ENCODE results near the gene PATE3.
A peak's percentile ranks its signal among the peaks of the same experiment; 100 is the strongest.

The PATE3 gene

GRCh38 chr11:125787827-125788226 lies at the start of gene PATE3:
TSS of gene PATE3 (plus strand) at chr11:125788127. CDS start at chr11:125788152, 25 bp downstream.
- H3K36me3 ChIP-seq (ENCODE audit: low read depth), result no peaks in the 10 kb centered on the region
- H3K4me1 ChIP-seq (ENCODE audit: insufficient read depth, poor library complexity, severe bottlenecking), result no peaks in the 10 kb centered on the region
- H3K9me3 ChIP-seq (ENCODE audit: severe bottlenecking), result no peaks in the 10 kb centered on the region
- H3K27ac ChIP-seq (ENCODE audit: poor library complexity, severe bottlenecking), result no peak within 1 kb of the TSS
- DNase-seq (ENCODE audit: low spot score) (no peak), ATAC-seq (ENCODE audit: low read depth) (no peak)
- no peaks in the 10 kb centered on the region for H3K27me3 ChIP-seq (ENCODE audit: insufficient read depth, poor library complexity, severe bottlenecking)
- no peak within 1 kb of the TSS for H3K4me3 ChIP-seq (ENCODE audit: severe bottlenecking)
- TF ChIP-seq CTCF (IDR thresholded peaks at IDR 0.05; ENCODE audit: poor library complexity, severe bottlenecking), result no peak

GRCh38 chr11:125740617-125741016 lies 47.3 kb upstream of the PATE3 start:
- DNase-seq (ENCODE audit: low spot score) (no peak), ATAC-seq (ENCODE audit: low read depth) (no peak)
- H3K9me3 ChIP-seq (ENCODE audit: severe bottlenecking), result no peaks in the 10 kb centered on the region
- H3K27ac ChIP-seq (ENCODE audit: poor library complexity, severe bottlenecking), result no peak overlapping the region
- no peaks in the 10 kb centered on the region for H3K4me1 ChIP-seq (ENCODE audit: insufficient read depth, poor library complexity, severe bottlenecking)
- no peak overlapping the region for H3K4me3 ChIP-seq (ENCODE audit: severe bottlenecking)
- TF ChIP-seq CTCF (IDR thresholded peaks at IDR 0.05; ENCODE audit: poor library complexity, severe bottlenecking), result no peak
- H3K36me3 ChIP-seq (ENCODE audit: low read depth), result no peaks in the 10 kb centered on the region
- peaks cover 26% of the 10 kb centered on the region for H3K27me3 ChIP-seq (ENCODE audit: insufficient read depth, poor library complexity, severe bottlenecking)

- Histone ChIP-seq H3K4me1 (ENCODE audit: insufficient read depth, poor library complexity, severe bottlenecking) (no peaks in the 10 kb centered on the region), H3K9me3 (ENCODE audit: severe bottlenecking) (no peaks in the 10 kb centered on the region), H3K36me3 (ENCODE audit: low read depth) (no peaks in the 10 kb centered on the region), H3K4me3 (ENCODE audit: severe bottlenecking) (no peak overlapping the region), H3K27ac (ENCODE audit: poor library complexity, severe bottlenecking) (no peak overlapping the region), H3K27me3 (ENCODE audit: insufficient read depth, poor library complexity, severe bottlenecking) (peaks cover 17% of the 10 kb centered on the region)
- no peak for TF ChIP-seq CTCF (IDR thresholded peaks at IDR 0.05; ENCODE audit: poor library complexity, severe bottlenecking)
- ATAC-seq (ENCODE audit: low read depth) (peak; percentile 25; the same call in 1 of the 3 replicates), DNase-seq (ENCODE audit: low spot score) (no peak)
Measured at GRCh38 chr11:125743681-125744080, 44.2 kb upstream of the PATE3 start.

GRCh38 chr11:125745979-125746378 lies 41.9 kb upstream of the PATE3 start, which contains the start of gene PATE1:
TSS of gene PATE1 (plus strand) at chr11:125746279. CDS start at chr11:125746305, 26 bp downstream.
- peaks cover 30% of the 10 kb centered on the region for H3K27me3 ChIP-seq (ENCODE audit: insufficient read depth, poor library complexity, severe bottlenecking)

More at GRCh38 chr11:125745979-125746378, 41.9 kb upstream of the PATE3 start, which contains the start of gene PATE1:
- H3K36me3 ChIP-seq (ENCODE audit: low read depth), result no peaks in the 10 kb centered on the region
- H3K4me1 ChIP-seq (ENCODE audit: insufficient read depth, poor library complexity, severe bottlenecking), result no peaks in the 10 kb centered on the region
- no peak for TF ChIP-seq CTCF (IDR thresholded peaks at IDR 0.05; ENCODE audit: poor library complexity, severe bottlenecking)
- H3K9me3 ChIP-seq (ENCODE audit: severe bottlenecking), result no peaks in the 10 kb centered on the region
- no peak for ATAC-seq (ENCODE audit: low read depth)
- no peak within 1 kb of the TSS for H3K27ac ChIP-seq (ENCODE audit: poor library complexity, severe bottlenecking)
- DNase-seq (ENCODE audit: low spot score), result no peak
- H3K4me3 ChIP-seq (ENCODE audit: severe bottlenecking), result no peak within 1 kb of the TSS
